ENCODE results near the gene DIS3L2. TPM values are rescaled to one million over a fixed set of nuclear protein-coding genes. Genes with fewer than 3 reads are reported as not detected.

DIS3L2 gene
- total RNA-seq, 3 donors from 2014 or later (not counting 1 experiment from before 2014, with no cell fraction given), result 56.4 to 63.6 (median 59.4) TPM

DNA sequence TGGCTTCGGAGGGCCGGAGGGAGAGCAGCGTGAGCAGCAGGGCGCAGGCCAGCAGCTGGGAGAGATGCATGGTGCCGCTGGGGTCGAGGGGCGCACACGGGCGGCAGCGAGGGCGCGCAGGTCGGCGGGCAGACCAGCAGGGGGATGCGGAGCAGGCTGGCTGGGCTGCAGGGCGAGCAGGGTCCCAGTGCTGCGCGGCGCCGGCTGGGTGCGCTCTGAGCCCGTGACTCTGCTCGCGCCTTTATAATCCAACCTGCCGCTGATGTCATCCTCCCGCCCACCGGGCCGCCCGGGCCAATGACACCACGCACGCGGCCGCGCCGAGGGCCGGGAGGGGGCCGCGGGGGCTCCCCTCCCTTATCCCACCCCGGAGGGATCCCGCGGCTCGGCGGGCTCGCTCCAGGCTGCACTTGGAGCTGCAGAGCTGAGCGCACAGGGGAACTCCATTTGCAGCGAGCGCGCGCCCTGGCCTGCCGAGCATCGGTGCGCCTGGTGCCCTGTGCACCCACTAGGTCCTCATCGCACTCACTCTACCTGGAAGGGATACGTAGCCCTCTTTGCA lies 35.3 kb upstream of the DIS3L2 start, which contains the start of gene NPPC:
NPPC (minus strand) TSS at position 217 of the 562 bp plus-strand sequence; CDS start at position 70, 147 bp downstream.
- no peaks in the 10 kb centered on the region for H3K9me3 Mint-ChIP-seq
- Histone ChIP-seq H3K9me3 (ENCODE audit: control insufficient read depth, insufficient read depth, low read length) (no peaks in the 10 kb centered on the region), H3K27ac (ENCODE audit: low read length) (no peak within 1 kb of the TSS), H3K4me3 (ENCODE audit: low read length) (no peak within 1 kb of the TSS), H3K27me3 (ENCODE audit: control insufficient read depth, insufficient read depth, low read length) (peaks cover 30% of the 10 kb centered on the region), H3K36me3 (ENCODE audit: control insufficient read depth, insufficient read depth, low read length) (no peaks in the 10 kb centered on the region), H3K4me1 (ENCODE audit: control insufficient read depth, insufficient read depth, low read length) (peaks cover 20% of the 10 kb centered on the region)
- peaks cover 48 to 54% of the 10 kb centered on the region in 2 donors for H3K27me3 Mint-ChIP-seq (ENCODE audit: low read depth in 2 of 2)
- TF ChIP-seq, protein P1, sequence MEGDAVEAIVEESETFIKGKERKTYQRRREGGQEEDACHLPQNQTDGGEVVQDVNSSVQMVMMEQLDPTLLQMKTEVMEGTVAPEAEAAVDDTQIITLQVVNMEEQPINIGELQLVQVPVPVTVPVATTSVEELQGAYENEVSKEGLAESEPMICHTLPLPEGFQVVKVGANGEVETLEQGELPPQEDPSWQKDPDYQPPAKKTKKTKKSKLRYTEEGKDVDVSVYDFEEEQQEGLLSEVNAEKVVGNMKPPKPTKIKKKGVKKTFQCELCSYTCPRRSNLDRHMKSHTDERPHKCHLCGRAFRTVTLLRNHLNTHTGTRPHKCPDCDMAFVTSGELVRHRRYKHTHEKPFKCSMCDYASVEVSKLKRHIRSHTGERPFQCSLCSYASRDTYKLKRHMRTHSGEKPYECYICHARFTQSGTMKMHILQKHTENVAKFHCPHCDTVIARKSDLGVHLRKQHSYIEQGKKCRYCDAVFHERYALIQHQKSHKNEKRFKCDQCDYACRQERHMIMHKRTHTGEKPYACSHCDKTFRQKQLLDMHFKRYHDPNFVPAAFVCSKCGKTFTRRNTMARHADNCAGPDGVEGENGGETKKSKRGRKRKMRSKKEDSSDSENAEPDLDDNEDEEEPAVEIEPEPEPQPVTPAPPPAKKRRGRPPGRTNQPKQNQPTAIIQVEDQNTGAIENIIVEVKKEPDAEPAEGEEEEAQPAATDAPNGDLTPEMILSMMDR (IDR thresholded peaks at IDR 0.05), result no peak
- WGBS (ENCODE audit: insufficient coverage), result under 1% methylated on average over 54 of the region's 54 CpGs
- no peaks in the 10 kb centered on the region for H3K36me3 Mint-ChIP-seq
- DNase-seq, result peak in 1 of 2 donors; percentile 68
- peaks cover 0 to 5% of the 10 kb centered on the region in 2 donors for H3K4me1 Mint-ChIP-seq
- H3K27ac Mint-ChIP-seq, result no peak within 1 kb of the TSS
- peak within 1 kb of the TSS; percentile 52 for H3K4me3 Mint-ChIP-seq
- peak in 2 of 3 donors; percentile 50 to 51 for ATAC-seq
- intact Hi-C loops (cut with micrococcal nuclease), result loop anchor here (5.0 kb wide), 1 partner anchor 516 kb away; no protein-coding TSS in a partner anchor

DNA sequence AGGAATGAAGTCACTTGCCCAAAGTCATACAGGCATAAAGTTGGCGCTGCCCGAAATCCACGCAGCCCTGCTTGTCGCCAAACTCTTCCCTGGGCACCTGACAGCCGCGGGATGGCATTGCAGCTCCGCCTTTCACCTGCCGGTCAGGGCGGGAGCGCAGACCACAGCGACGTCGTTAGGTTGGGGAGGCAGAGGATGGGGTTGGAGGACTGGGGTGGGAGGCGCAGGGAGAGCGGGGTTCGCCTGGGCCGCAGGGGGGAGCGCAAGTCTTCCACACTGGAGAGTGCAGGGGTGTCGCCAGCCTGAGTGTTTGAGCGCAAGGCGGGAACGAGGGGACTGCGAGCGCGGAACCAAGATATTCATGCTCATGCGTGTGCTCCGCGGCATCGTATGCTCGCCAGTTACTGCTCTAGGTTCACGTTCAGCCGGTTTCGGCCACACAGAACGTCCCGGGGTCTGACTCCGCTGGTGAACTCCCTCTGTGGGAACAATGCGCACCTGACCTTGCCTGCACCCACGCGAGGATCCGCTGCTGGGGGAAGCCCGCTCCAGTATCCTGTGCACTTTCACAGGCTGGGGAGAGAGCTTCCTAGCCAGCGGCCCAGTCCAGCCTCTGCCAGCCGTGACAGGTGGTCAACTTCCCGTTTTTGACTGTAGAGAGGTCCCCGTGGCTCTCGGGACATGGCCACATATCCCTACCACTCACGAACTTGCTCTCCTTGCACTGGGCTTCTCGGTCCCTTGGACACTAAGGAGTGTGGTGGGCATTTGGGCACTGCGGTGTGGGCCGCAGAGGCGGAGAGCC lies 34.5 kb upstream of the DIS3L2 start:
- Mint-ChIP-seq H3K27ac (no peak overlapping the region), H3K27me3 (ENCODE audit: low read depth in 2 of 2) (peaks cover 48 to 54% of the 10 kb centered on the region in 2 donors), H3K4me1 (peaks cover 0 to 5% of the 10 kb centered on the region in 2 donors), H3K9me3 (no peaks in the 10 kb centered on the region), H3K4me3 (peak overlapping the region; percentile 40), H3K36me3 (no peaks in the 10 kb centered on the region)
- ATAC-seq (no peak), DNase-seq (peak in 1 of 2 donors; percentile 33)
- intact Hi-C loops (cut with micrococcal nuclease), result loop anchor here (5.0 kb wide), 1 partner anchor 515 kb away; no protein-coding TSS in a partner anchor
- Histone ChIP-seq H3K36me3 (ENCODE audit: control insufficient read depth, insufficient read depth, low read length) (no peaks in the 10 kb centered on the region), H3K27ac (ENCODE audit: low read length) (no peak overlapping the region), H3K4me1 (ENCODE audit: control insufficient read depth, insufficient read depth, low read length) (peaks cover 20% of the 10 kb centered on the region), H3K27me3 (ENCODE audit: control insufficient read depth, insufficient read depth, low read length) (peaks cover 30% of the 10 kb centered on the region), H3K4me3 (ENCODE audit: low read length) (no peak overlapping the region), H3K9me3 (ENCODE audit: control insufficient read depth, insufficient read depth, low read length) (no peaks in the 10 kb centered on the region)
- TF ChIP-seq, protein P1 (IDR thresholded peaks at IDR 0.05), result no peak
- 8% methylated on average over 51 of the region's 51 CpGs for WGBS (ENCODE audit: insufficient coverage)

DNA sequence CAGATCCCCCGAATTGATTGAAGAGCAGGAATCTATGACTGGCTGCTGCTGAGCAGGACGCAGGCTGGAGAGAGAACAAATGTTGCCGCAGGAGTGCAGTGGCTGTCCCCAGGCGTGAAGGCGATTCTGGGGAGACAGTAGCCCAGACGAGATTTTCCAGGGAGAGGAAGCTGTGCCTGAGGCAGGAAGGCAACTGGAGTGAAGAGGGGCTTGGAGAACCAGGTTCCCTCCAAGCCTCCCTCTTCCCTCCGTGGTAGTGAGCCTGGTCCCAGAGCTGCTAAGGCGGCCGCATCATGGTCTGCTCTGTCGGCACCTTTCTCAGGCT lies 34.0 kb upstream of the DIS3L2 start:
- ATAC-seq (no peak), DNase-seq (no peak)
- Histone ChIP-seq H3K4me1 (ENCODE audit: control insufficient read depth, insufficient read depth, low read length) (peaks cover 20% of the 10 kb centered on the region), H3K27ac (ENCODE audit: low read length) (no peak overlapping the region), H3K4me3 (ENCODE audit: low read length) (no peak overlapping the region), H3K9me3 (ENCODE audit: control insufficient read depth, insufficient read depth, low read length) (no peaks in the 10 kb centered on the region), H3K36me3 (ENCODE audit: control insufficient read depth, insufficient read depth, low read length) (no peaks in the 10 kb centered on the region), H3K27me3 (ENCODE audit: control insufficient read depth, insufficient read depth, low read length) (peaks cover 30% of the 10 kb centered on the region)
- no peaks in the 10 kb centered on the region for H3K9me3 Mint-ChIP-seq
- H3K4me1 Mint-ChIP-seq, result peaks cover 0 to 5% of the 10 kb centered on the region in 2 donors
- WGBS (ENCODE audit: insufficient coverage), result 73% methylated on average over 10 of the region's 10 CpGs
- TF ChIP-seq, protein P1 (IDR thresholded peaks at IDR 0.05), result no peak
- no peak overlapping the region for H3K27ac Mint-ChIP-seq
- H3K4me3 Mint-ChIP-seq, result peak overlapping the region; percentile 28
- H3K36me3 Mint-ChIP-seq, result no peaks in the 10 kb centered on the region
- H3K27me3 Mint-ChIP-seq (ENCODE audit: low read depth in 2 of 2), result peaks cover 45 to 50% of the 10 kb centered on the region in 2 donors
- intact Hi-C loops (cut with micrococcal nuclease), result loop anchor here (5.0 kb wide), 1 partner anchor 515 kb away; no protein-coding TSS in a partner anchor
